Measurements from ENCODE around the gene MYOZ3.

DNA sequence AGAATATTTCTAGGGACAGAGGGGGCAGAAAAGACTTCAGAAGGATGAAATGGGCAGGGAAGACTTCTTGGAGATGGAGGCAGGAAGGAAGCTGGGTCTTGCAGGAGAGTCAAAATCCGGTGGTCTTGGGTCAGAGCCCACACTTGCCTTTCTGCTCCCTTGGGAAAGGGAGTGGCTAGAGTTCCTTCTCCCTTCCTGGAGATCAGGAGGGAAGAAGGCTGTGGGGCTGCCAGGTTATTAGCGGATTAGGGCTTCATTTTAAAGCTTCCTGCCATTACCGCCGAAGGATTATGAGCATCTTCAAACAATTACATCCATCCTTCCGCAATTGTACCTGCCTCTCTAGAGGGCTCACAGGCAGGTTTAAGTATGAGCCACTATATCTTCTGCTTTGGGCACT, 39.8 kb upstream of the MYOZ3 start:
- TF ChIP-seq, protein P1, sequence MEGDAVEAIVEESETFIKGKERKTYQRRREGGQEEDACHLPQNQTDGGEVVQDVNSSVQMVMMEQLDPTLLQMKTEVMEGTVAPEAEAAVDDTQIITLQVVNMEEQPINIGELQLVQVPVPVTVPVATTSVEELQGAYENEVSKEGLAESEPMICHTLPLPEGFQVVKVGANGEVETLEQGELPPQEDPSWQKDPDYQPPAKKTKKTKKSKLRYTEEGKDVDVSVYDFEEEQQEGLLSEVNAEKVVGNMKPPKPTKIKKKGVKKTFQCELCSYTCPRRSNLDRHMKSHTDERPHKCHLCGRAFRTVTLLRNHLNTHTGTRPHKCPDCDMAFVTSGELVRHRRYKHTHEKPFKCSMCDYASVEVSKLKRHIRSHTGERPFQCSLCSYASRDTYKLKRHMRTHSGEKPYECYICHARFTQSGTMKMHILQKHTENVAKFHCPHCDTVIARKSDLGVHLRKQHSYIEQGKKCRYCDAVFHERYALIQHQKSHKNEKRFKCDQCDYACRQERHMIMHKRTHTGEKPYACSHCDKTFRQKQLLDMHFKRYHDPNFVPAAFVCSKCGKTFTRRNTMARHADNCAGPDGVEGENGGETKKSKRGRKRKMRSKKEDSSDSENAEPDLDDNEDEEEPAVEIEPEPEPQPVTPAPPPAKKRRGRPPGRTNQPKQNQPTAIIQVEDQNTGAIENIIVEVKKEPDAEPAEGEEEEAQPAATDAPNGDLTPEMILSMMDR (IDR thresholded peaks at IDR 0.05): no peak
- no peak for TF ChIP-seq EZH2 (IDR thresholded peaks at IDR 0.05; ENCODE audit: borderline replicate concordance, insufficient read depth, low read depth, low read length, poor library complexity, severe bottlenecking)

All from B cell (primary cell).